Activated effector memory CD4-positive, alpha-beta T cell treated with anti-CD3 and anti-CD28 coated beads, Interleukin-2, amount 50 U/mL, for 16 hours (primary cell): ENCODE results near the gene ZNF302.
"Not testable (repeated sequence)": the region's sequence is repeated elsewhere in the genome, so short reads cannot be mapped to it uniquely, and the experiment has no call there.

Experiments
- DNase-seq: peaks from one replicate; pipeline ENCODE4 v3.0.0-alpha.2; 2020

The ZNF302 gene

GRCh38 chr19:34673590-34673989 is 3.9 kb upstream of the ZNF302 start:
- DNase-seq = no peak

GRCh38 chr19:34675250-34675649 is 2.2 kb upstream of the ZNF302 start:
- DNase-seq = no peak

GRCh38 chr19:34675919-34676318 is 1.6 kb upstream of the ZNF302 start:
- no peak for DNase-seq

GRCh38 chr19:34676697-34677385 is 637 bp upstream of the ZNF302 start, which contains the start of gene SCGB2B2:
SCGB2B2 (minus strand) TSS chr19:34677159; CDS start chr19:34594563, 82,596 bp downstream.
- DNase-seq = no peak

GRCh38 chr19:34678085-34678412 is 571 bp downstream of the ZNF302 start:
- no peak for DNase-seq

- DNase-seq = no peak
Observed at GRCh38 chr19:34678421-34678820, 943 bp downstream of the ZNF302 start.

GRCh38 chr19:34681478-34681877 is 4.0 kb downstream of the ZNF302 start:
- no peak for DNase-seq

GRCh38 chr19:34685266-34685665 is 7.8 kb downstream of the ZNF302 start:
- not testable (repeated sequence) for DNase-seq

GRCh38 chr19:34686455-34686854 is 9.0 kb downstream of the ZNF302 start:
- no peak for DNase-seq

GRCh38 chr19:34687348-34687747 is 9.9 kb downstream of the ZNF302 start:
- no peak for DNase-seq

GRCh38 chr19:34688592-34688991 is 11.1 kb downstream of the ZNF302 start:
- DNase-seq = no peak

GRCh38 chr19:34690372-34690771 is 12.9 kb downstream of the ZNF302 start:
- DNase-seq = no peak

- DNase-seq = no peak
Observed at GRCh38 chr19:34692549-34692948, 15.1 kb downstream of the ZNF302 start.

- no peak for DNase-seq
Observed at GRCh38 chr19:34707661-34708060, 30.2 kb downstream of the ZNF302 start.

GRCh38 chr19:34711890-34712289 is 34.4 kb downstream of the ZNF302 start:
- no peak for DNase-seq

GRCh38 chr19:34712395-34713261 is 35.1 kb downstream of the ZNF302 start:
- DNase-seq = peak; percentile 74

- DNase-seq = no peak
Observed at GRCh38 chr19:34713262-34713637, 35.8 kb downstream of the ZNF302 start.

- DNase-seq = no peak
Observed at GRCh38 chr19:34715357-34715756, 37.9 kb downstream of the ZNF302 start.

- DNase-seq = no peak
Observed at GRCh38 chr19:34722353-34722752, 44.9 kb downstream of the ZNF302 start.

GRCh38 chr19:34725400-34725799 is 47.9 kb downstream of the ZNF302 start:
- no peak for DNase-seq

GRCh38 chr19:34731019-34731829 is 53.7 kb downstream of the ZNF302 start:
- no peak for DNase-seq

- DNase-seq = no peak
Observed at GRCh38 chr19:34731964-34732363, 54.5 kb downstream of the ZNF302 start.

- no peak for DNase-seq
Observed at GRCh38 chr19:34732612-34733211, 55.2 kb downstream of the ZNF302 start.
